Measurements from ENCODE around the gene SST. TPM values are rescaled to one million over a fixed set of nuclear protein-coding genes. Genes with fewer than 3 reads are reported as not detected.

SST gene
- polyA plus RNA-seq, 12 donors = 0.20 to 45.1 (median 0.37) TPM; not detected in 9

- no peak for DNase-seq
Observed at GRCh38 chr3:187630404-187630803, 39.8 kb downstream of the SST start.

- DNase-seq = no peak
Observed at GRCh38 chr3:187629711-187630110, 40.5 kb downstream of the SST start.

- DNase-seq = no peak
Observed at GRCh38 chr3:187628169-187628568, 42.0 kb downstream of the SST start.

- no peak for DNase-seq
Observed at GRCh38 chr3:187626581-187626980, 43.6 kb downstream of the SST start.

- DNase-seq = no peak
Observed at GRCh38 chr3:187624588-187624987, 45.6 kb downstream of the SST start.

GRCh38 chr3:187623285-187623814, 46.8 kb downstream of the SST start:
- no peak for DNase-seq

GRCh38 chr3:187621881-187622280, 48.3 kb downstream of the SST start:
- no peak for DNase-seq

GRCh38 chr3:187619461-187619860, 50.7 kb downstream of the SST start:
- no peak for DNase-seq

Other genes starting within 250 kb of the SST start
- gene RTP2, start 32.2 kb upstream of the SST start, polyA plus RNA-seq (ENCODE audit: insufficient read length in 12 of 12) = not detected
- 10 to 100 TPM in 11 of 12 donors, not detected in 1; 18.4 to 39.7 (median 26.0) TPM for gene BCL6, start 75.1 kb upstream of the SST start, polyA plus RNA-seq (ENCODE audit: insufficient read length in 12 of 12)

Data from muscle of arm (tissue), 12 donors.